ENCODE data around the gene THSD8.
"Not testable (repeated sequence)": the region's sequence is repeated elsewhere in the genome, so short reads cannot be mapped to it uniquely, and the experiment has no call there.

The THSD8 gene

GRCh38 chr19:12833738-12834565, 32.1 kb downstream of the THSD8 start:
- peak; percentile 72 for DNase-seq

- DNase-seq: no peak
Observed at GRCh38 chr19:12834566-12834943, 32.7 kb downstream of the THSD8 start, which contains the start of gene RTBDN. Gene RTBDN, minus strand, starts transcription at chr19:12834579. Its CDS starts 4,600 bp downstream, at chr19:12829979.

GRCh38 chr19:12834976-12835757, 33.3 kb downstream of the THSD8 start:
- DNase-seq: no peak

GRCh38 chr19:12836529-12836863, 34.6 kb downstream of the THSD8 start:
- DNase-seq: no peak

GRCh38 chr19:12837225-12837624, 35.4 kb downstream of the THSD8 start:
- no peak for DNase-seq

- DNase-seq: peak; percentile 82
Observed at GRCh38 chr19:12838182-12838885, 36.5 kb downstream of the THSD8 start, which contains the start of gene MAST1. Gene MAST1, plus strand, starts transcription at chr19:12838515. Its CDS starts 58 bp downstream, at chr19:12838573.

- DNase-seq: no peak
Observed at GRCh38 chr19:12838886-12839756, 37.3 kb downstream of the THSD8 start.

- no peak for DNase-seq
Observed at GRCh38 chr19:12840091-12841079, 38.5 kb downstream of the THSD8 start.

- DNase-seq: no peak
Observed at GRCh38 chr19:12841094-12841493, 39.2 kb downstream of the THSD8 start.

GRCh38 chr19:12842511-12842910, 40.6 kb downstream of the THSD8 start:
- no peak for DNase-seq

- no peak for DNase-seq
Observed at GRCh38 chr19:12843328-12843727, 41.5 kb downstream of the THSD8 start.

- DNase-seq: no peak
Observed at GRCh38 chr19:12843999-12844732, 42.3 kb downstream of the THSD8 start.

GRCh38 chr19:12846613-12847012, 44.7 kb downstream of the THSD8 start:
- not testable (repeated sequence) for DNase-seq

- DNase-seq: peak; percentile 63
Observed at GRCh38 chr19:12847159-12848139, 45.6 kb downstream of the THSD8 start.
